GM21723 (cell line): Measurements from ENCODE around the gene ECE2.
A peak's percentile ranks its signal among the peaks of the same experiment; 100 is the strongest.

ENCODE experiments used
- ATAC-seq: cut with Tn5 transposase; IDR thresholded peaks from one replicate; pipeline ENCODE4 v1.9.1; 2021; ENCODE audit warnings: mild to moderate bottlenecking, moderate library complexity; ENCODE audit not compliant: unreplicated experiment

Gene ECE2

DNA sequence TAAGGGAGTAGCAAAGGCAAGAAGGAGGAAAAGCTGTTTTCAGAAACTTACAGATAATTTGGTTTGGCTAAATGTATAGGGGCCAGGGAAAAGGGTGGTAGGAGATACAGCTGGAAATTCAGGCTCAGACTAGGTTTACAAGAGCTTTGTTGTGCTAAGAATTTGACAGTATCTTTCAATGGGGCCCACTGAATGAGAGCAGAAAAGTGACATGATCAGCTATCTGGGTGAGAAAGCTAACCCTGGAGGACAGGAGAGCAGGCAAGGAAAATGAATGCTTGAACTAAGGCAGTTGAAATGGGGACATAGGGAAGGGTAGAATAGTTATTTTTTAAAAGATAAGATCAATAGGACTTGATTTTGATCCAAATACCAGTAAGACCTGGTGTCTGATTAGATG is 35.8 kb downstream of the ECE2 start:
- ATAC-seq = no peak

DNA sequence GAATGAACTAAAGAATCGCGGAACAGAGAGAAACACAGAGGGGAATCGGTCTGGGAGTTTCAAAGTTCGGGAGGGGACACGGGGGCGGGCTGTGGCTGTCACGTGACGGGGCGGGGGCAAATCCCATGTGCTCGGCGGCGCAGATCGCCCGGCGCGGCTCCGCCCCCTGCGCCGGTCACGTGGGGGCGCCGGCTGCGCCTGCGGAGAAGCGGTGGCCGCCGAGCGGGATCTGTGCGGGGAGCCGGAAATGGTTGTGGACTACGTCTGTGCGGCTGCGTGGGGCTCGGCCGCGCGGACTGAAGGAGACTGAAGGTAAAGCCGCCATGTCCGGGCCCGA is 38.5 kb downstream of the ECE2 start, which contains the start of gene EIF4G1:
Gene EIF4G1 (plus strand): TSS at position 244 of the 337 bp plus-strand sequence. CDS start 1,191 bp downstream, outside the sequence.
- peak; percentile 82 for ATAC-seq

DNA sequence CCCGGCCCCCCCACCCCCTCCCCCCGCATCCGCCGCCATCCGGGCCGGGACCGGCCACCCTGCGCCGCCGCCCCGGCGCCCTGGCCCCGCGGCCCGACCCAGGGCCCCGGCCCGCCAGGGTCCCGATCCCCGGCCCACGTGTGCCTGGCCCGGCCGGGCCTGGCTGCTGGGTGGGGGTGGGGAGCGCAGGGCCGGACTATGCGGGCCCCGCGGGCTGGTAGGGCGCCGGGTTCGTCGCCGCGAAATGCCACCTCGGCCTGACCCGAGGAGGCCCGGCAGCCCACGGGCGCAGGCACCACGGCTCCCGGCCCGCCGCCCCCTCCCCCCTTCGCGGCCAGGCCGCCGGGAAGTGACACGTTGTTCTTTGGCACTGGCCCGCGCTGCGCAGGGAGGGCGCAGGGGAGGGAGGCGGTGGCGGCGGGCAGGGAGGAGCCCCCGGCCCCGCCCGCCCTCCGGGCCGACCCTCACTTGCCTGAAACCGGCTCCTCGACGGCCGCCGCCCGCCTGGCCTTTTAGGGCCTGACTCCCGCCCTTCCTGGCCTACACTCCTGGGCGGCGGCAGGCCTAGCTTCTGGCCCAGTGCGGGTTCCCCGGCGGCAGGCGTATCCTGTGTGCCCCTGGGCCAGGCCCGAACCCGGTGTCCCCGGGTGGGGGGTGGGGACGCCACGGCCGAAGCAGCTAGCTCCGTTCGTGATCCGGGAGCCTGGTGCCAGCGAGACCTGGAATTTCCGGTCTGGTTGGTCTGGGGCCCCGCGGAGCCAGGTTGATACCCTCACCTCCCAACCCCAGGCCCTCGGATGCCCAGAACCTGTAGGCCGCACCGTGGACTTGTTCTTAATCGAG is 39.1 kb downstream of the ECE2 start:
- peak; percentile 50 for ATAC-seq

DNA sequence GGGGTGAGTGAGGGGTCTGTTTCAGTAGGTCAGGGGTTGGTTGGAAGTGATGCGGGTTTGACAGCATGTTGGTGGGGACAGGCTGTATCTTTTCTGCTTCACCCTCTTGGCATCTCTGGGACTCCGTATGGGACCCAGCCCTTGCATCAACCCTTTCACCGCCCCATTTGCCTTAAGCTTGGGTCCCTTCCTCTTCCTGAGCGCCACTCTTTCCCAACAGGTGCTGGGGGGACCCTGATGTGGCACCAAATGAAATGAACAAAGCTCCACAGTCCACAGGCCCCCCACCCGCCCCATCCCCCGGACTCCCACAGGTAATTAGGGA is 39.7 kb downstream of the ECE2 start:
- peak; percentile 10 for ATAC-seq

DNA sequence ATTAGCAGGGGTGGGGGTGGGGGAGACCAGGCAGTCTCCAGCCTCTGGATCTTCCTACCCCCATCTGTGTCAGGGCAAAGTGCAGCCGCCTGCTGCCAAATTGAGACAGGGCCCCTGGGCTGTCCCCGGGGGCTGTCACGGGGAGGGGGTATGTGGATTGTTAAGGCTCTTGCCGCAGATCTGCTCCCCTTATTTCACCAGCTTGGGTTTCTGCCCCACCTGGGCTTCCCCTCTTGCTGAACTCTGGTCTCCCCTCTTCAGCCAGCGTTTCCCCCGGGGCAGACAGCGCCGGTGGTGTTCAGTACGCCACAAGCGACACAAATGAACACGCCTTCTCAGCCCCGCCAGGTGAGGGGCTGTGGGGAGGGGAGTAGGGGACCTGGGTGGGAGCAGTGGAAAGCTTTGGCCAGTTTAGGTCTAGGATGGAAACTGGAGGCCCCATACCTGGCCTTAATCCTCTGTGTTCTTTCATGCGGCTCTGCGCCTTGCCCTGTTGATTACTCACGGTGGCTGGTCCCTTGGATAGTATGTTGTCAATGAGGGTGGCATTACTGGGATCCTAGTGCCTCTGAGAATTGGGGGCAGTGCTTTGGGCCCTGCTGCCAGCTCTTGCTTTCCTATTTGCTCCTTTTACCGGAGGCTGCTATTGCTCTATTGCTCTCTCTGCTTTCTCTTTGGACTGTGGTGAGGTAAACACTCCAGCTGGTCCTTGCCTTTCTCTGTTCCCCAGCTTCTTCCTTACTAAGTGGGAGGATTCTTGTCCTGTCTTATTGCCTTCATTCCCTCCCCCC is 40.2 kb downstream of the ECE2 start:
- peak; percentile 1 for ATAC-seq

DNA sequence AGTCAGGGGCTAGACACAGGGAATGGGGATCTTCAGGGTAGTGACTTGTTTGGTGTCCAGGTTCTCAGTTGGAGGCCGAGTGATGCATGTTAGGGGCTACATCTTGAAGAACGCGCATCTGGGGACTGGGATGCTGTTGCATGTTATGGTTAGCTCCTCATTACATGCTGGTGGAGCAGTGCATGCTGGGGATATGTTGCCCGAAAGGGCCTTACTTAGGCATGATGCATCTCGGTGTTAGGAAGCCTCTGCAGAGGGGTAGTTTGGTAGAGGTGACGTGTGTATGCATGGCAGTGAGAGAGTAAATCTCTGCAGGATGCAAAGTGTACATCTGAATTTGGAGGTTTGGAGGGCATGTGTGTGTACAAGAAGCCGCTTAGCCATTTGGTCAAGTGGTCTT is 41.0 kb downstream of the ECE2 start:
- ATAC-seq = no peak

DNA sequence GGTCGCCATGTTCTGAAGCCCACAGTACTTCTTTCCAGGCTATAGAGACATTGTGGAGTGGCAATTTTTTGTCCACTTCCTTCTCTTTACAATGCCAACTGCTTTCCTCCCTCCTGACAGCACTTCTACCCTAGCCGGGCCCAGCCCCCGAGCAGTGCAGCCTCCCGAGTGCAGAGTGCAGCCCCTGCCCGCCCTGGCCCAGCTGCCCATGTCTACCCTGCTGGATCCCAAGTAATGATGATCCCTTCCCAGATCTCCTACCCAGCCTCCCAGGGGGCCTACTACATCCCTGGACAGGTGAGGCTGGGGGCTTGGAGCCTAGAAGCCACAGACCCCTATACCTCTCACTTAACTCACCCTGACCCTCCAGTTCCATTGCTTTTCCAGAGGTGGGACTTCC is 41.4 kb downstream of the ECE2 start:
- no peak for ATAC-seq

DNA sequence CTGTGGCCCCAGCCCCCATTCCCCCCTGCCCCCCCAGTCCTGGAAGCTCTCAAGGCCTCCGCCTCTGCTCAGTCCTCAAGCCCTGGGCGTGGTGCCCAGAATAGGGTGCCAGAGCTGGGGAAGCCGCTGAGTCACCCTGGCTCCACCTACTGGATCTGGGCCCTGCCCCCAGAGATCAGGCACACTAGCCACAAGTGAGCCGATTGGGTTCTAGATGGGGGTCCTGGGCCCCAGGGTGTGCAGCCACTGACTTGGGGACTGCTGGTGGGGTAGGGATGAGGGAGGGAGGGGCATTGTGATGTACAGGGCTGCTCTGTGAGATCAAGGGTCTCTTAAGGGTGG is 44.3 kb downstream of the ECE2 start:
- ATAC-seq = no peak

DNA sequence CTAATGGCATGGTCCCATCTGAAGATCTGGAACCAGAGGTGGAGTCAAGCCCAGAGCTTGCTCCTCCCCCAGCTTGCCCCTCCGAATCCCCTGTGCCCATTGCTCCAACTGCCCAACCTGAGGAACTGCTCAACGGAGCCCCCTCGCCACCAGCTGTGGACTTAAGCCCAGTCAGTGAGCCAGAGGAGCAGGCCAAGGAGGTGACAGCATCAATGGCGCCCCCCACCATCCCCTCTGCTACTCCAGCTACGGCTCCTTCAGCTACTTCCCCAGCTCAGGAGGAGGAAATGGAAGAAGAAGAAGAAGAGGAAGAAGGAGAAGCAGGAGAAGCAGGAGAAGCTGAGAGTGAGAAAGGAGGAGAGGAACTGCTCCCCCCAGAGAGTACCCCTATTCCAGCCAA is 45.8 kb downstream of the ECE2 start:
- no peak for ATAC-seq

DNA sequence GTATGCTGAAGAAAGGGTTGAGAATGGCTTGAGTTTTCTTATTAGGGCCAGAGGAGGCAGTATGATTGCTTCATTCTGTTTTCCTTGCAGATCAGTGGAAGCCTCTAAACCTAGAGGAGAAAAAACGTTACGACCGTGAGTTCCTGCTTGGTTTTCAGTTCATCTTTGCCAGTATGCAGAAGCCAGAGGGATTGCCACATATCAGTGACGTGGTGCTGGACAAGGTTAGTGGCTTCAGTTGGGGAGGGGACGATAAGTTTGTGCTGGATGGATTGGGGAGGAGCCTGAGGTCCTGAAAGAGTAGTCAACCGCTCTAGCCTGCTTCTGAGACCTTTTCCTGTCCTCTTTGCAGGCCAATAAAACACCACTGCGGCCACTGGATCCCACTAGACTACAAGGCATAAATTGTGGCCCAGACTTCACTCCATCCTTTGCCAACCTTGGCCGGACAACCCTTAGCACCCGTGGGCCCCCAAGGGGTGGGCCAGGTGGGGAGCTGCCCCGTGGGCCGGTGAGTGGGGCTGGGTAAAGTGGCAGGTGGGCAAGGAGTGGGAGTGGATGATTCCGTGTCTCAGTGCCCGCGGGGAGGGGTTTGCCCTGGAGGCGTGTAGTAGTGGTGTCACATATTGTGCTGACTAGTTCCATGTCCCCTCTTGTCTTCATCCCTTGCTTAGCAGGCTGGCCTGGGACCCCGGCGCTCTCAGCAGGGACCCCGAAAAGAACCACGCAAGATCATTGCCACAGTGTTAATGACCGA is 47.1 kb downstream of the ECE2 start:
- no peak for ATAC-seq

DNA sequence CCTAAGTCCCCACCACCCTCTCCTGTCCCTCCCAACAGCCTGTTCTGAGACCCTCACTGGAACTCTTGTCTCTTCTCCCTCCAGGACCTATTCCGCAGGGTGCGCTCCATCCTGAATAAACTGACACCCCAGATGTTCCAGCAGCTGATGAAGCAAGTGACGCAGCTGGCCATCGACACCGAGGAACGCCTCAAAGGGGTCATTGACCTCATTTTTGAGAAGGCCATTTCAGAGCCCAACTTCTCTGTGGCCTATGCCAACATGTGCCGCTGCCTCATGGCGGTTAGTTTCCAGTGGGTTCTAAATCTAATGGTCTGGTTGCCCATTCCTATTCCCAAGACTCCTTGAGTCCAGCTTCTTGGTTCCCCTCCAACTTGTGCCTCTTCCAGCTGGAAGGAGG is 47.9 kb downstream of the ECE2 start:
- no peak for ATAC-seq

DNA sequence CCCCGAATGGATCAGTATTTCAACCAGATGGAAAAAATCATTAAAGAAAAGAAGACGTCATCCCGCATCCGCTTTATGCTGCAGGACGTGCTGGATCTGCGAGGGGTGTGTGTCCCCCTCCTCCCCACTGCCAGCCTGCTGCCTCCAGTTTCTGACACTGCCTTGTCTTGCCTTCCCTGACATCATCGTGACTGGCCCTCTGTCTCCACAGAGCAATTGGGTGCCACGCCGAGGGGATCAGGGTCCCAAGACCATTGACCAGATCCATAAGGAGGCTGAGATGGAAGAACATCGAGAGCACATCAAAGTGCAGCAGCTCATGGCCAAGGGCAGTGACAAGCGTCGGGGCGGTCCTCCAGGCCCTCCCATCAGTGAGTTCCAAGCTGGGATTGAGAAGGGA is 49.4 kb downstream of the ECE2 start:
- no peak for ATAC-seq

DNA sequence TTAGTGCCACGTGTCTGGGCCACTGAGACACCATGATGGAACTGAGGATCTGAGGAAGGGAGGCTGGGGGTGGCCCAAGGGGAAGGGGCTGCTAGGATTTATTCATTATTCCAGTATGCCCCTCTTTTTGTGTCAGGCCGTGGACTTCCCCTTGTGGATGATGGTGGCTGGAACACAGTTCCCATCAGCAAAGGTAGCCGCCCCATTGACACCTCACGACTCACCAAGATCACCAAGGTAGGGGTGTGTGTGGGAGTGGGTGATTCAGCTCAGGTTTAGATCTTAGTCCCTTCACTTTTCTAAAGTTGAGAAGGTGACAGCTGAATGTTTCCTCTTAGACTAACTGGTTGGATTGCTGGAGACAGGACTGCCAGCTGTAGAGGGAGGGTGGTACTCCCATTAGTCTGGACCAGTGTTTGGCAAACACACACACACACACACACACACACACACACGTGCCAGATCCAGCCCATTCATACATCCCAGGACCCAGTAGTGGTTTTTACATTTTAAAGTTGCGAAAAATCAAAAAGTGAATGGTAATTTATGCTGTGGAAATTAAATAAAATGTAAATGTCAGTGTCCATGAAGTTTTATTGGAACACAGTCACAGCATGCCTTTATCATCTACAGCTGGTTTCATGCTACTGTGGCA is 50.0 kb downstream of the ECE2 start:
- no peak for ATAC-seq

DNA sequence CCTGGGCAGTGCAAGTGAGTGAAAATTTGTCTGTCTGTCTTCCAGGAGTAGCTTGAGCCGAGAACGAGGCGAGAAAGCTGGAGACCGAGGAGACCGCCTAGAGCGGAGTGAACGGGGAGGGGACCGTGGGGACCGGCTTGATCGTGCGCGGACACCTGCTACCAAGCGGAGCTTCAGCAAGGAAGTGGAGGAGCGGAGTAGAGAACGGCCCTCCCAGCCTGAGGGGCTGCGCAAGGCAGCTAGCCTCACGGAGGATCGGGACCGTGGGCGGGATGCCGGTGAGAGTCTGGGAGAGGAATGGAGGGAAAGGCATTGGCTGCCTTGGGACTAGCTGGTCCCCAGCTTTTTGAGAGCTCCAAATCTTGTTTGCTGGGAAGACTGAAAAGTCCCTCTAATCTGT is 51.3 kb downstream of the ECE2 start:
- ATAC-seq = no peak

DNA sequence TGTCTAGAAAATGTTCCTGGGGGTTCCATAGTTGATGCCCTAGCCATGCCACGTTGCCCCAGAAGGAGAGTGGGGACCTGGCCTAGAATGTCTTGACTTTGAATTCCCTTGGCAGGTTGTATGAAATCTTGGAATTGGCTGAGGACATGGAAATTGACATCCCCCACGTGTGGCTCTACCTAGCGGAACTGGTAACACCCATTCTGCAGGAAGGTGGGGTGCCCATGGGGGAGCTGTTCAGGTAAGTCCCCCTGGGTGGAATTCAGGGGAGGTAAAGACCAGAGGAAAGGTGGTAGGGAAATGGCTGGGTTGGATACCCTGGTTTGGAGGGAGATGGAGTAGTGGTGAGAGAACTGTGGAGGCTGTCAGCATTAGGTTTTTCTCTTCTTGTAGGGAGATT is 52.7 kb downstream of the ECE2 start:
- ATAC-seq = no peak

DNA sequence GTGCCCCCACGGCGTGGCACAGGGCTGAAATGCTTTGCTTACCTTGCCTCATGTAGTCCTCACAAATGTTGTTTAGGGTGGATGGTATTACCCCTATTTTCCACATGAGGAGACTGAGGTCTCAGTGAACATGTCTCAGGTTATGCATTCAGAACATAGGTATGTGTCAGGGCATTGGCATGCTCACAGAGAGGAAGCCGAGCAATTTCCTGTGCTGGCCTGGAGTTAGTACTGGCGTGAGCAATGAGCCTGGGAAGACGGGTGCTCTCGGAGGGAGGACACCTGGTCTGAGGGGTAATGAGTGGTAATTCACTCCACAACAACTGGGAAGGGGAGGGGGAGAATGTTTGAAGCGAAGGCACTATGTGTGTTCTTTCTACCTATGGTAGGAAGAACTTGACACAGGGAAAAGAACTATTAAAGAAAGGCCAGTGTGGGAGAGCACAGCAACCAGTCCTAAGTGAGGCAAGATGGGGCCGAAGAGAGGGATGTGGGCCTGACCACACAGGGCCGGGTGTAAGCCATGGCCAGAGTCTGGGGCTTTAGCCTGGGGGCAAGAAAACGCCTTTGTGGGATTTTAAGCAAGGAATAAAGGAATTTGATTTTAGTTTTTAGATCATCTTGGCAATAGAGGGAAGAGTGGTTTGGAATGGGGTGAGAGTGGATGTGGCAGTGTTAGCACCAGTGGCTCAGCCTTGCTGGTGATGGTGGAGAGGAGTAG is 56.7 kb downstream of the ECE2 start:
- no peak for ATAC-seq

DNA sequence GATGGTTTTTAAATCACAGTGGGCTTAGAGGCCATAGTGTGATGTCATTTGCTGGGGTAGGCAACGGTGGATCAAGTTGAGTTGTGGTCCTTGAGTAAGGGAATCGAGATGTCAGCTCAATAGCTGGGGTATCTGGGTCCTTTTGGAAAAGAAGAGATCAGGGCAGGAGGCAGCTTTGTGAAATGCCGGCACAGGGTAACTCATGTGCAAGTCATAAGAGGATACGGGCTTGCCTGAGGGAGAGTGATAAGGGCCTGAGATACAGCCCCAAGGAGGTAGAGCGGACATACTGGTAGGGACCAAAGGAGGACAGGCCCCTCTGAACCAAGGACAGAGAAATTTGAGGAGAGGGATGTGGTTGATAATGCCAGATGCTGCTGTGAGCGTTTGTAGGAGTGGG is 57.4 kb downstream of the ECE2 start:
- no peak for ATAC-seq

DNA sequence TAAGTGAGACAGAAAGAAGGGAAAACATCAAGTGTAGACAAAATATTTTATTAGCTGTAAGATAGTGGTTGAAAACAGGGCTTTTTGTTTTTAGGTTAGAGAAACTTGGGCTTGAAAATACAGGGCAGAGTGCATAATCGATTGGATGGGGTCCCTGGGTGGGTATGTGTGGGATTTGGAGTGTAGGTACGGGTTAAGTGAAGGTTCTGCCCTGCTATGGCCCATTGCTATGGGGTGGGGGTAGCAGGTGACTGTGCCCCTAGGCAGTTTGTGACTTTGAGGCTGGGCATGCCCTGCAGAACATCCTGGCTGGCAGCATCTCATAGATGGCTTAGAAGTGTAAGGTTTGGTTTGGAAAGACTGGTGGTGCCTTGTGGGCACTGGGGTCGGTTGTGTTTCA is 57.9 kb downstream of the ECE2 start:
- no peak for ATAC-seq

DNA sequence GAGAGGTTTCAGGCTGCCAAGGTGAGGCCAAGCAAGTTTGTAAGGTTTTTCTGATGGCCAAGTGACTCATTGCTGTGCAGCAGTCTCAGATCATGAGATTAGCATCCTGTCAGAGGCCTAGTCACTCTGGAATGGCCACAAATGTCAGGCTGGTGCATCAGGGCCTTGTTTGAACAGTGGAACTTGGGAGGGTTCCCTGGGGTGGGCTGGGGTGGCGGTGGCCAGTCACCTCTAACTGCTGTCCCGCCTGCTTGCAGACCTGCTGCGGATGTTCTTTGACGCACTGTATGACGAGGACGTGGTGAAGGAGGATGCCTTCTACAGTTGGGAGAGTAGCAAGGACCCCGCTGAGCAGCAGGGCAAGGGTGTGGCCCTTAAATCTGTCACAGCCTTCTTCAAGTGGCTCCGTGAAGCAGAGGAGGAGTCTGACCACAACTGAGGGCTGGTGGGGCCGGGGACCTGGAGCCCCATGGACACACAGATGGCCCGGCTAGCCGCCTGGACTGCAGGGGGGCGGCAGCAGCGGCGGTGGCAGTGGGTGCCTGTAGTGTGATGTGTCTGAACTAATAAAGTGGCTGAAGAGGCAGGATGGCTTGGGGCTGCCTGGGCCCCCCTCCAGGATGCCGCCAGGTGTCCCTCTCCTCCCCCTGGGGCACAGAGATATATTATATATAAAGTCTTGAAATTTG is 58.8 kb downstream of the ECE2 start:
- ATAC-seq = no peak

DNA sequence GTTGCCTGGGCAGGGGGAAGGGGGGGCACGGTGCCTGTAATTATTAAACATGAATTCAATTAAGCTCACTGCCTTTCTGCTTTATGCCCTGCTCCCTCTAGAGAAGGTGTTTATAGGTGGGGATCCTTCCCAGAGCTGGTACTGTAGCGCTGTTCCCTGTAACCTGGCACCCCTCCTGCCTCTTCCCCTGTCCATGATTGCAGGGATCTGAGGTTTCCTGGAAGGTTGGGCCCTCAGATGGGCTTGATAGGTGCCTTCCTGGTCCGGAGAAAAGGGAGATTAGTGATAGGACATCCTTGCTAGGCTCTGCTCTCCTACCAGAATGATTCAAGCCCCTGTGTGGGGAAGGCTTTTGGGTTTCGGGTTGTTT is 59.5 kb downstream of the ECE2 start:
- no peak for ATAC-seq
